Gastroesophageal sphincter (tissue), 4 donors: ENCODE results near the gene RGS14. TPM values are rescaled to one million over a fixed set of nuclear protein-coding genes. Genes with fewer than 3 reads are reported as not detected.

Experiments
- ATAC-seq: fragments of 150-250 bp; one replicate; pipeline ENCODE4 v1.9.1; 2016; ENCODE audit warnings: mild to moderate bottlenecking, moderate library complexity
- H3K27ac ChIP-seq, 4 donors: fragments of 200-600 bp; sonication (generic) in 3 of 4; 1 replicate in 3 of 4; 2 replicates in 1 of 4; pipeline ENCODE4 v1.5.1; 2016 to 2019
- H3K27me3 ChIP-seq: fragments of 200-600 bp; sonication (generic); one replicate; pipeline ENCODE4 v1.5.1; 2019
- H3K36me3 ChIP-seq, 2 donors: fragments of 200-600 bp; sonication (generic); one replicate each; pipeline ENCODE4 v1.5.1; 2019; ENCODE audit warnings: control low read depth in 1 of 2
- H3K4me1 ChIP-seq, 3 donors: fragments of 200-600 bp; sonication (generic); 1 replicate in 2 of 3; 2 replicates in 1 of 3; pipeline ENCODE4 v1.5.1; 2016 to 2019; ENCODE audit warnings: control low read depth in 2 of 3
- H3K4me3 ChIP-seq, 2 donors: fragments of 200-600 bp; sonication (generic); one replicate each; pipeline ENCODE4 v1.5.1; 2019; ENCODE audit warnings: mild to moderate bottlenecking in 1 of 2, moderate library complexity in 1 of 2
- H3K9me3 ChIP-seq, 3 donors: fragments of 200-600 bp; sonication (generic); one replicate each; pipeline ENCODE4 v1.5.1; 2017 to 2019; ENCODE audit warnings: control low read depth in 2 of 3
- EP300 ChIP-seq: sonication (generic); formaldehyde crosslinking; IDR thresholded peaks from one replicate; pipeline ENCODE4 v1.6.1; 2017; ENCODE audit warnings: antibody characterized with exemption, mild to moderate bottlenecking
- POLR2A ChIP-seq, 2 donors: fragments of 450-650 bp; IDR thresholded peaks; one replicate each; pipeline ENCODE4 v1.6.1; 2017; ENCODE audit warnings: antibody characterized with exemption in 2 of 2, mild to moderate bottlenecking in 2 of 2, moderate library complexity in 1 of 2
- POLR2AphosphoS5 ChIP-seq: sonication (generic); formaldehyde crosslinking; IDR thresholded peaks from one replicate; pipeline ENCODE4 v1.6.1; 2017; ENCODE audit warnings: antibody characterized with exemption
- WGBS, 2 donors: methylation state at CpG; one replicate each; pipeline ENCODE4 v1.1.5; 2018; ENCODE audit warnings: low coverage in 1 of 2; 5-methylcytosine and 5-hydroxymethylcytosine counted together
- total RNA-seq, 4 donors: library from RNA; depleted of rRNA; stranded (reverse); fragments of >200 nt; gene quantifications; one replicate each; pipeline ENCODE4 v1.1.0, GENCODE V29; 2016
- TF ChIP-seq, protein P1 (sequence below), 4 experiments: fragments of 200-600 bp in 2 of 4; fragments of 450-650 bp in 2 of 4; sonication (generic) in 1 of 4; IDR thresholded peaks; one replicate each; pipeline ENCODE4 v1.5.1; 2017 to 2019; ENCODE audit warnings: antibody characterized with exemption in 4 of 4, mild to moderate bottlenecking in 2 of 4, moderate library complexity in 2 of 4

Gene RGS14
- total RNA-seq, 4 donors from 2014 or later, result 7.6 to 20.1 (median 13.7) TPM

DNA sequence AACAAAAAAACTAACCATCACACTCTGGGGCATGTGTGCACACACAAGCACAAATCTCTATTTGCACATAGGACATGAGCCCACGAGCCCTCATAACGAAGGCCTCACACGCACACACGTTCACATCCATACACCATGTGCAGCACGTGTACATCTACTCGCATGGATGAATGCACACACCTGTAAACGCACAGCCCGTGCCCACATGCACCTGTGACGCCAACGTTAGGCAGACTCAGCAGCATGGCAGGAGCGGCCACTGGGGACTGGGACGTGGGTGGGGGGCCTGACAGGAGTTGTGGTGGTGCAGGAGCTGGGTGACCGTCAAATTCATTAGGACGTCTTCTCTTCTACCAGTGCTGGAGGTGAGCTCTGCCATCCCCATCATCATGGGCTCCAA, 29.7 kb downstream of the RGS14 start:
- peaks cover 51% of the 10 kb centered on the region for H3K27me3 ChIP-seq
- no peak overlapping the region for H3K4me3 ChIP-seq
- 76 to 88% methylated on average over 6 of the region's 14 CpGs for WGBS, 2 donors
- H3K9me3 ChIP-seq, result no peaks in the 10 kb centered on the region
- no peaks in the 10 kb centered on the region for H3K36me3 ChIP-seq
- TF ChIP-seq POLR2AphosphoS5 (no peak), EP300 (no peak), POLR2A (IDR thresholded peaks at IDR 0.05) (no peak)
- TF ChIP-seq, protein P1, sequence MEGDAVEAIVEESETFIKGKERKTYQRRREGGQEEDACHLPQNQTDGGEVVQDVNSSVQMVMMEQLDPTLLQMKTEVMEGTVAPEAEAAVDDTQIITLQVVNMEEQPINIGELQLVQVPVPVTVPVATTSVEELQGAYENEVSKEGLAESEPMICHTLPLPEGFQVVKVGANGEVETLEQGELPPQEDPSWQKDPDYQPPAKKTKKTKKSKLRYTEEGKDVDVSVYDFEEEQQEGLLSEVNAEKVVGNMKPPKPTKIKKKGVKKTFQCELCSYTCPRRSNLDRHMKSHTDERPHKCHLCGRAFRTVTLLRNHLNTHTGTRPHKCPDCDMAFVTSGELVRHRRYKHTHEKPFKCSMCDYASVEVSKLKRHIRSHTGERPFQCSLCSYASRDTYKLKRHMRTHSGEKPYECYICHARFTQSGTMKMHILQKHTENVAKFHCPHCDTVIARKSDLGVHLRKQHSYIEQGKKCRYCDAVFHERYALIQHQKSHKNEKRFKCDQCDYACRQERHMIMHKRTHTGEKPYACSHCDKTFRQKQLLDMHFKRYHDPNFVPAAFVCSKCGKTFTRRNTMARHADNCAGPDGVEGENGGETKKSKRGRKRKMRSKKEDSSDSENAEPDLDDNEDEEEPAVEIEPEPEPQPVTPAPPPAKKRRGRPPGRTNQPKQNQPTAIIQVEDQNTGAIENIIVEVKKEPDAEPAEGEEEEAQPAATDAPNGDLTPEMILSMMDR (IDR thresholded peaks at IDR 0.05), result no peak
- no peak overlapping the region for H3K27ac ChIP-seq
- no peak for ATAC-seq
- peaks cover 0 to 22% (median 5%) of the 10 kb centered on the region in 3 donors for H3K4me1 ChIP-seq

DNA sequence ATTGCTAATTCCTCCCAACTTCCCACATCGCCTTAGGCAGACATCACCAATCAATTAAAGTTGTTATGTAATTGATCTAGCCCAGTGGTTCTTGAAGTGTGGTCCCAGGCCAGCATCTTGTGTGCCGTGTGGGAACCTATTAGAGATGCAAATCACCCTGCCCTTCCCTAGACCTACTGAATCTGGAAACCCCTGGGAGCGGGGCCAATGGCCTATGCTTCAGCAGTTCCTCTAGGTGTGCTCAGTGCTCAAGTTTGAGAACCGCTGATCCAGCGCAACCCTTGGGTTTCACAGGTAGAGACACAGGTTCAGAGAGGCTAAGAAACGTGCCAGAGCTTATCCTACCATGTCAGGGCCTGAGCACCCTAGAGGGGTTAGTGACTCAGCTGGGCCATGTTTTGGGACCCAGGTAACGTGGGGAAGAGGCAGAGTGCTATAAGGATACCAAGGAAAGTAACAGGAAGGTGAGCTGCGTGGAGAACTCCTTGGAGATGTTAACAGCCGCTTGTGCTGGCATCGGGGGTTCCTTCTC, 30.9 kb downstream of the RGS14 start:
- Histone ChIP-seq H3K4me3 (no peak overlapping the region), H3K4me1 (peaks cover 0 to 16% (median 5%) of the 10 kb centered on the region in 3 donors), H3K27ac (no peak overlapping the region), H3K27me3 (peaks cover 51% of the 10 kb centered on the region), H3K9me3 (no peaks in the 10 kb centered on the region), H3K36me3 (no peaks in the 10 kb centered on the region)
- WGBS, 2 donors, result 81 to 93% methylated on average over 5 to 6 of the region's 10 CpGs
- TF ChIP-seq POLR2AphosphoS5, result no peak
- TF ChIP-seq, protein P1 (IDR thresholded peaks at IDR 0.05), result no peak
- TF ChIP-seq POLR2A (IDR thresholded peaks at IDR 0.05), result no peak
- no peak for TF ChIP-seq EP300
- ATAC-seq, result no peak

DNA sequence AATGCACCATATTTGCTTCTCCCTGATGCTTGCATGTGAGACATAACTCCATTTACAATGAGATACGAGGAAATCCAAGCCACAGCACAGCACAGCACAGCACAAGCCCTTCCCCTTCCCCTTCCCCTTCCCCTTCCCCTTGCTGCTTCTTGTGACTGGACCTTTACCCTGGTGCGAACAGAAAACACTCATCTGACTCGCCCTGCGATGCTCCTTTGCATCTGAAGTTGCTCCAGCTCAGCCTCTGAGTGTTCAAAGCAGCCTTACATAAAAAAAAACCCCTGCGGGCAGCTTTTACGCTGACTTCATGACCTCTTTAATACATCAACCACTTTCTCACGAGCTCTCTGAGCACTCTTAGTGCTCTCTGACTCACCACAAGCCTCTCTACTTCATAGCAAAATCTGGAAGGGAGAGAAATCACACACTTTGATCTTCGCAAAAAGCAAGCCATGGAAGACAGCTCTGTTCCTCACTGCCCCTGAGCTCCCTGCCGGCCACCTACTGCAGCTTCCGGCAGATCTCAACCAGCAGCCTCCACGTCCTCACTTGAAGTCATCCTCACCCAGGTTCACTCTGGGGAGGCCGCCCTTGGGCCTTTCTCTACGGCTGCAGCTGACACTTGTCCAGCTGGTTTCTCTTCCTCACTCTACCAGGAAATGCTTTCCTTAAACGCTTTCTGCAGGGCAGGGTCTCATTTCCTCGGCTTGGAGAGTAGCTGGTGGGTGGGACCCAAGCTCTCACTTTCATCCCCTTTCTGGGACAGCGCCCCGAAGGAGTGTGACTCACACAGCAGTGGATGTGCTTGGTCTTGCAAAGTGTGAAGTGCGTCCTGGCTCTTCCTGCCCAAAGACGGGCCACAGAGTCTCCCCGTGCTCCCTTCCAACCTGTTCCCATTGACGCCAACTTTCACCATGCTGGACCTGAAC, 31.8 kb downstream of the RGS14 start:
- Histone ChIP-seq H3K4me3 (no peak overlapping the region), H3K27me3 (peaks cover 42% of the 10 kb centered on the region), H3K4me1 (peaks cover 0 to 16% (median 5%) of the 10 kb centered on the region in 3 donors), H3K36me3 (no peaks in the 10 kb centered on the region), H3K9me3 (no peaks in the 10 kb centered on the region), H3K27ac (peak overlapping the region in 2 of 4 donors; percentile 20 to 51)
- 30 to 43% methylated on average over 12 to 15 of the region's 21 CpGs for whole genome bisulfite sequencing, 2 donors
- TF ChIP-seq POLR2A (IDR thresholded peaks at IDR 0.05) (no peak), EP300 (no peak), POLR2AphosphoS5 (no peak)
- TF ChIP-seq, protein P1 (IDR thresholded peaks at IDR 0.05), result no peak
- peak; percentile 29 for ATAC-seq

DNA sequence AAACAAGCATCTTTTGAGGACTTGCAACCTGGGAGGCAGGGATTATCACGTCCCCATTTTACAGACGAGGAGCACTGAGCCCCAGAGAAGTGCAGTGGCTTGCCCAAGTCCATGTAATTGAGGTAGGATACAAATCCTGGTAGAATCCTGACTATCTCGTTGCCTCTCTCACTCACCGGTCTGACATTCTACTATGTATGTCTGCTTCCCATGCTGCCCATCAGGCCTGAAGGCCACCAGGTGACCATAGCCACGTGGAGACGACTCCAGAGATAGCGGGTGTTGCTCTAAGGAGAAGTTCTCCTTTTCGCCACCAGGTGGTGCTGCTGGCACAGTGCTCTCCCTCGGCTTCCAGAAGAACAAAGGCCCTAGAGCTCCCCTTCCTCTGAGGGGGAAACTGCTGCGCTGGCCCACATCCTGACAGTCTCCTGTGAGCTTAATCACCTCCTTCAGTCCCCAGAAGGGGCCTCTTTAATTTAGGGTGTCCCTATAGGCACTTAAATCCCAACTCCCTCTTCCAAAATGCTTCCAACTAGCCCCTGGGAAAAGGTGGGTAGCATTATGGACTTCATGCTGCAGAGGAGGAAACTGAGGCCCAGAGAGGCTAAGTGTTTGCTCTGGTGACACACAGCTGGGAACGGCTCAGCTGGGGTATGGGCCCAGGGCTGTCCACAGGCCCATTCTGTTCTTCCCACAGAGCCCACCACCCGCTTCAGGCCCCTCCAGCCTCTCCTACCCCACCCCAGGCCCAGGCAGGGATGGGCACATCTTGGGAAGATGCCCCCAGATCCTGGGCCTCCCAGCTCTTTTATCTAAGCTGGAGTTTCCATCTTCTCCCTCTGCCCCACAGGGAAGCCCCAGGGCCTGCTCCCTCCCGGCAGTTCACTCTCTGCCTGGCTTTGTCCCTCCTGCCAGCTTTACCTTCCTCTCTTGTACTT, 32.9 kb downstream of the RGS14 start:
- Histone ChIP-seq H3K27ac (peak overlapping the region in 1 of 4 donors; percentile 20), H3K36me3 (no peaks in the 10 kb centered on the region), H3K4me3 (no peak overlapping the region), H3K4me1 (peaks cover 0 to 16% (median 5%) of the 10 kb centered on the region in 3 donors), H3K27me3 (peaks cover 42% of the 10 kb centered on the region), H3K9me3 (no peaks in the 10 kb centered on the region)
- WGBS, 2 donors, result 15 to 17% methylated on average over 4 to 7 of the region's 13 CpGs
- ATAC-seq, result peak; percentile 75
- TF ChIP-seq EP300, result no peak
- TF ChIP-seq, protein P1 (IDR thresholded peaks at IDR 0.05), result peak in 3 of 4 experiments; percentile 97 to 99 (median 98)
